Activated naive CD8-positive, alpha-beta T cell treated with anti-CD3 and anti-CD28 coated beads for 36 hours (primary cell): Measurements from ENCODE around the gene ARRDC3. TPM values are rescaled to one million over a fixed set of nuclear protein-coding genes. Genes with fewer than 3 reads are reported as not detected.
"Not testable (repeated sequence)": the region's sequence is repeated elsewhere in the genome, so short reads cannot be mapped to it uniquely, and the experiment has no call there.

Experiments
- DNase-seq: peaks from one replicate; pipeline ENCODE4 v3.0.0; 2021
- H3K27ac Mint-ChIP-seq: one replicate; pipeline ENCODE4 v1.8.0; 2022; ENCODE audit warnings: mild to moderate bottlenecking, moderate library complexity, mixed read lengths
- H3K27me3 Mint-ChIP-seq: one replicate; pipeline ENCODE4 v1.8.0; 2022; ENCODE audit warnings: mild to moderate bottlenecking, mixed read lengths
- H3K36me3 Mint-ChIP-seq: one replicate; pipeline ENCODE4 v1.8.0; 2021; ENCODE audit warnings: mild to moderate bottlenecking, mixed read lengths
- H3K4me1 Mint-ChIP-seq: one replicate; pipeline ENCODE4 v1.8.0; 2021; ENCODE audit warnings: mixed read lengths
- H3K4me3 Mint-ChIP-seq: one replicate; pipeline ENCODE4 v1.8.0; 2022; ENCODE audit warnings: mild to moderate bottlenecking, moderate library complexity, mixed read lengths
- H3K9me3 Mint-ChIP-seq: one replicate; pipeline ENCODE4 v1.8.0; 2022; ENCODE audit warnings: mixed read lengths
- total RNA-seq, 2 experiments: library from RNA; stranded (reverse); gene quantifications; one replicate each; pipeline ENCODE4 v1.2.3, GENCODE V29; 2021

ARRDC3 gene
- total RNA-seq, 2 experiments from 2014 or later = 19.4 to 19.6 TPM

DNA sequence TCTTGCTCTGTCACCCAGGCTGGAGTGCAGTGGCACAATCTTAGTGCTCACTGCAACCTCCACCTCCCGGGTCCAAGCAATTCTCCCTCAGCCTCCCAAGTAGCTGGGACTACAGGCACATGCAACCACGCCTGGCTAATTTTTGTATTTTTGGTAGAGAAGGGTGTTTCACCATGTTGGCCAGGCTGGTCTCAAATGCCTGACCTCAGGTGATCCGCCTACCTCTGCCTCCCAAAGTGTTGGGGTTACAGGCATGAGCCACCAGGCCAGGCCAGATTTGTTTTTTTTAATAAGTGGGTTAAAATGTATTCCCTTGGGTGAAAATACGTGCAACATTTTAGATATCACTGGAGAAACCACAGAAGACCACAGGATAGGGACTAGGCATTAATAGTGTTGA is 60.1 kb downstream of the ARRDC3 start:
- not testable (repeated sequence) for H3K36me3 Mint-ChIP-seq, H3K27ac Mint-ChIP-seq, DNase-seq, H3K27me3 Mint-ChIP-seq, H3K4me3 Mint-ChIP-seq, H3K4me1 Mint-ChIP-seq, H3K9me3 Mint-ChIP-seq

GRCh38 chr5:91319667-91320066 is 63.5 kb downstream of the ARRDC3 start:
- H3K4me3 Mint-ChIP-seq = no peak overlapping the region

GRCh38 chr5:91318724-91319123 is 64.4 kb downstream of the ARRDC3 start:
- Mint-ChIP-seq H3K27me3 (no peaks in the 10 kb centered on the region), H3K4me1 (peaks cover 20% of the 10 kb centered on the region), H3K9me3 (no peaks in the 10 kb centered on the region), H3K27ac (peak overlapping the region; percentile 51), H3K36me3 (no peaks in the 10 kb centered on the region), H3K4me3 (no peak overlapping the region)
- peak; percentile 31 for DNase-seq

More at GRCh38 chr5:91319667-91320066, 63.5 kb downstream of the ARRDC3 start:
- DNase-seq = no peak
- Mint-ChIP-seq H3K9me3 (no peaks in the 10 kb centered on the region), H3K27ac (no peak overlapping the region), H3K4me1 (peaks cover 11% of the 10 kb centered on the region), H3K27me3 (no peaks in the 10 kb centered on the region), H3K36me3 (no peaks in the 10 kb centered on the region)
